Colonic mucosa (tissue), 4 donors: ENCODE data around the gene RFK. TPM values are rescaled to one million over a fixed set of nuclear protein-coding genes. Genes with fewer than 3 reads are reported as not detected.
A peak's percentile ranks its signal among the peaks of the same experiment; 100 is the strongest.

Experiments used
- DNase-seq: peaks from one replicate; pipeline ENCODE4 v3.0.0-alpha.2; 2020
- H3K27ac ChIP-seq: fragments of 200-600 bp; one replicate; pipeline ENCODE4 v1.8.0; 2021
- H3K27me3 ChIP-seq: fragments of 200-600 bp; one replicate; pipeline ENCODE4 v1.8.0; 2021
- H3K36me3 ChIP-seq: fragments of 200-600 bp; one replicate; pipeline ENCODE4 v1.8.0; 2021
- H3K4me1 ChIP-seq: fragments of 200-600 bp; one replicate; pipeline ENCODE4 v1.8.0; 2021; ENCODE audit warnings: mild to moderate bottlenecking
- H3K4me3 ChIP-seq: fragments of 200-600 bp; one replicate; pipeline ENCODE4 v1.8.0; 2021
- H3K9ac ChIP-seq, 2 donors: one replicate each; pipeline ENCODE4 v1.7.0; 2013; ENCODE audit warnings: control low read depth in 2 of 2, low read depth in 2 of 2, low read length in 2 of 2
- H3K9me3 ChIP-seq: fragments of 200-600 bp; one replicate; pipeline ENCODE4 v1.8.0; 2021
- CTCF ChIP-seq: fragments of 200-600 bp; IDR thresholded peaks from one replicate; pipeline ENCODE4 v1.8.0; 2022; ENCODE audit warnings: antibody characterized with exemption, mild to moderate bottlenecking
- intact Hi-C: fragments of 100-400 bp; cut with DNase I; formaldehyde crosslinking; loops from one replicate; pipeline ENCODE4 v1.14.1; 2022
- total RNA-seq, 2 donors: library from RNA; stranded (reverse); fragmentation: NEBNext Ultra II Directional in 1 of 2; extraction: Animal tissue kit (Norgen Biotek cat#: 25700) in 1 of 2; gene quantifications; one replicate each; pipeline ENCODE4 v1.2.1, GENCODE V29; 2021
- donor health status: healthy.
- donor health status: DM: no; HTN: no; CAD: no.
- donor health status: DM: no; HTN: no; CAD: no.

Gene RFK
- total RNA-seq, 2 donors from 2014 or later, result 28.1 to 59.4 TPM

GRCh38 chr9:76373173-76373783 is 20.9 kb downstream of the RFK start:
- peak overlapping the region; percentile 58 for H3K27ac ChIP-seq
- H3K27me3 ChIP-seq, result no peaks in the 10 kb centered on the region
- intact Hi-C loops, result no loop called here
- peak overlapping the region in 1 of 2 donors; percentile 30 for H3K9ac ChIP-seq
- H3K36me3 ChIP-seq, result no peaks in the 10 kb centered on the region
- DNase-seq, result peak; percentile 87
- H3K9me3 ChIP-seq, result no peaks in the 10 kb centered on the region
- TF ChIP-seq CTCF, result no peak
- H3K4me3 ChIP-seq, result no peak overlapping the region
- peaks cover 3% of the 10 kb centered on the region for H3K4me1 ChIP-seq

- intact Hi-C loops, result no loop called here
- H3K9ac ChIP-seq, result peak overlapping the region in 1 of 2 donors; percentile 30
- H3K9me3 ChIP-seq, result no peaks in the 10 kb centered on the region
- H3K27me3 ChIP-seq, result no peaks in the 10 kb centered on the region
- H3K27ac ChIP-seq, result peak overlapping the region; percentile 58
- no peak overlapping the region for H3K4me3 ChIP-seq
- DNase-seq, result no peak
- no peak for TF ChIP-seq CTCF
- peaks cover 3% of the 10 kb centered on the region for H3K4me1 ChIP-seq
- no peaks in the 10 kb centered on the region for H3K36me3 ChIP-seq
These were observed 21.9 kb downstream of the RFK start for GRCh38 chr9:76372336-76372735.

- no peak overlapping the region for H3K27ac ChIP-seq
- intact Hi-C loops, result no loop called here
- DNase-seq, result no peak
- H3K4me1 ChIP-seq, result peaks cover 3% of the 10 kb centered on the region
- no peak overlapping the region for H3K9ac ChIP-seq
- H3K4me3 ChIP-seq, result no peak overlapping the region
- no peaks in the 10 kb centered on the region for H3K9me3 ChIP-seq
- no peaks in the 10 kb centered on the region for H3K27me3 ChIP-seq
- no peaks in the 10 kb centered on the region for H3K36me3 ChIP-seq
- TF ChIP-seq CTCF, result no peak
These were observed 22.3 kb downstream of the RFK start for GRCh38 chr9:76371901-76372300.

GRCh38 chr9:76370396-76371023 is 23.7 kb downstream of the RFK start:
- DNase-seq, result no peak
- no peak overlapping the region for H3K27ac ChIP-seq
- no peak for TF ChIP-seq CTCF
- H3K36me3 ChIP-seq, result no peaks in the 10 kb centered on the region
- H3K27me3 ChIP-seq, result no peaks in the 10 kb centered on the region
- no peak overlapping the region for H3K4me3 ChIP-seq
- H3K4me1 ChIP-seq, result peaks cover 3% of the 10 kb centered on the region
- no peak overlapping the region for H3K9ac ChIP-seq
- no peaks in the 10 kb centered on the region for H3K9me3 ChIP-seq
- intact Hi-C loops, result no loop called here

GRCh38 chr9:76369583-76369982 is 24.6 kb downstream of the RFK start:
- intact Hi-C loops, result no loop called here
- H3K4me1 ChIP-seq, result peaks cover 3% of the 10 kb centered on the region
- DNase-seq, result peak; percentile 69
- no peaks in the 10 kb centered on the region for H3K9me3 ChIP-seq
- H3K9ac ChIP-seq, result peak overlapping the region in 1 of 2 donors; percentile 21
- no peaks in the 10 kb centered on the region for H3K36me3 ChIP-seq
- no peak for TF ChIP-seq CTCF
- H3K27me3 ChIP-seq, result no peaks in the 10 kb centered on the region
- H3K27ac ChIP-seq, result peak overlapping the region; percentile 13
- H3K4me3 ChIP-seq, result no peak overlapping the region
